Skeletal muscle satellite cell (primary cell): Measurements from ENCODE around the gene MYO10.

Experiments used
- H3K27me3 ChIP-seq: 2 replicates; pipeline ENCODE4 v1.7.0; 2013; ENCODE audit warnings: low read length; ENCODE audit not compliant: control insufficient read depth, insufficient read depth
- H3K36me3 ChIP-seq: 2 replicates; pipeline ENCODE4 v1.7.0; 2013; ENCODE audit warnings: mild to moderate bottlenecking, control low read depth, low read length; ENCODE audit not compliant: insufficient read depth
- H3K4me1 ChIP-seq: 2 replicates; pipeline ENCODE4 v1.7.0; 2013; ENCODE audit warnings: low read length; ENCODE audit not compliant: control insufficient read depth, insufficient read depth
- H3K4me2 ChIP-seq: 2 replicates; pipeline ENCODE4 v1.7.0; 2013; ENCODE audit warnings: mild to moderate bottlenecking, low read length
- H3K4me3 ChIP-seq: 2 replicates; pipeline ENCODE4 v1.7.0; 2013; ENCODE audit warnings: low read length
- H3K9ac ChIP-seq: 2 replicates; pipeline ENCODE4 v1.7.0; 2013; ENCODE audit warnings: mild to moderate bottlenecking, low read depth, low read length, moderate library complexity
- H3K9me3 ChIP-seq: replicated peaks from 2 replicates; pipeline ENCODE4 v1.7.0; 2013; ENCODE audit warnings: mild to moderate bottlenecking, control low read depth, low read length

Gene MYO10

DNA sequence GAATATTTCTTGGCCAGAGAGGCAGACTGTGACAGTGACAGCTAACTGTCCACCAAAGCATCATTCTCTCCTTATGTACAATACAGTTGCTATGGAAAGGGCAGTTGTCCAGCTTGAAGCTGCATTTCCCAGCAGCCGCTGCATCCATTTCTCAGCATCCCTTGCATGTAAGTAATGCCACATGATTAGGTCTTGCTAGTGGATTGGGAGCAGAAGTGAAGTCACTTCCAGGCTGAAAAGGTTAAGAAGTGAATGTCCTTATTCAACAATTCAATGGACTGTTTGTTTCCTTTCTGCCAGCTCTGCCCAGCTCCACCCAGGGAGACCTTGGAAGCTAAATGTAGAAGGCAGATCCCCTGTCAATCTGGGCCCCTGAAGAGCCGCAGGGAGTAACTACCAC is 293.2 kb downstream of the MYO10 start:
- no peaks in the 10 kb centered on the region for H3K4me1 ChIP-seq
- H3K4me3 ChIP-seq = no peak overlapping the region
- H3K9me3 ChIP-seq = no peaks in the 10 kb centered on the region
- no peaks in the 10 kb centered on the region for H3K36me3 ChIP-seq
- peaks cover 26% of the 10 kb centered on the region for H3K27me3 ChIP-seq
- no peak overlapping the region for H3K4me2 ChIP-seq
- H3K9ac ChIP-seq = no peak overlapping the region

DNA sequence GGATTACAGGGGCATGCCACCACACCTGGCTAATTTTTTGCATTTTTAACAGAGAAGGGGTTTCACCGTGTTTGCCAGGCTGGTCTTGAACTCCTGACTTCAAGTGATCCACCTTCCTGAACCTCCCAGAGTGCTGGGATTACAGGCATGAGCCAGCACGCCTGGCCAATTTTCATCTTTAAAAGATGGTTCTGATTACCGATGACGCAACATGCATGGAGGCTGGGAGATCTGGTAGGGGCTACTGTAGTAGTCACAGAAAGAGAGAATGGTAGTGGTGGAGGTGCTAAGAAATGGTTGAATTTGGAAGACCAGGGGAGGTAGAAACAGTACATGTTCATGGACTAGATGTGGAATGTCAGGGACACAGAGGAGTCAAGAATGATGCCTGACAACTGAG is 296.9 kb downstream of the MYO10 start:
- Histone ChIP-seq H3K27me3 (peaks cover 26% of the 10 kb centered on the region), H3K4me2 (no peak overlapping the region), H3K4me3 (no peak overlapping the region), H3K9ac (no peak overlapping the region), H3K36me3 (no peaks in the 10 kb centered on the region), H3K9me3 (no peaks in the 10 kb centered on the region), H3K4me1 (no peaks in the 10 kb centered on the region)

DNA sequence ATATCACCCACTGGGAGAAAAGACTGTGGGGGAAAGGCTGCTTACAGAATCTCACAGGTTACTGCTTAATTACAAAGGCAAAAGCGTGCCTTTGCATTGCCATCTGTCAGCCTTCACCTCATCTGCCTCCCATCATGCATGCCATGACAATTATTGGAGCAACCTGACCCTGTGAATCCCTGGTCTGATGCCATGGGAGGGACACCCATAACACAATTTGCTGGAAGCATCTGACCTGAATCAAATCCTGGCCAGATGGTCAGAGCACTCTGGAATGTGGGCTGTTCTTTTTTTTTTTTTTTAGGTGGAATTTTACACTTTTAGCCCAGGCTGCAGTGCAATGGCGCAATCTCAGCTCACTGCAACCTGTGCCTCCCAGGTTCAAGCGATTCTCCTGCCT is 307.7 kb downstream of the MYO10 start:
- Histone ChIP-seq H3K9me3 (no peaks in the 10 kb centered on the region), H3K4me2 (no peak overlapping the region), H3K27me3 (peaks cover 31% of the 10 kb centered on the region), H3K4me3 (no peak overlapping the region), H3K4me1 (no peaks in the 10 kb centered on the region), H3K9ac (no peak overlapping the region), H3K36me3 (no peaks in the 10 kb centered on the region)

DNA sequence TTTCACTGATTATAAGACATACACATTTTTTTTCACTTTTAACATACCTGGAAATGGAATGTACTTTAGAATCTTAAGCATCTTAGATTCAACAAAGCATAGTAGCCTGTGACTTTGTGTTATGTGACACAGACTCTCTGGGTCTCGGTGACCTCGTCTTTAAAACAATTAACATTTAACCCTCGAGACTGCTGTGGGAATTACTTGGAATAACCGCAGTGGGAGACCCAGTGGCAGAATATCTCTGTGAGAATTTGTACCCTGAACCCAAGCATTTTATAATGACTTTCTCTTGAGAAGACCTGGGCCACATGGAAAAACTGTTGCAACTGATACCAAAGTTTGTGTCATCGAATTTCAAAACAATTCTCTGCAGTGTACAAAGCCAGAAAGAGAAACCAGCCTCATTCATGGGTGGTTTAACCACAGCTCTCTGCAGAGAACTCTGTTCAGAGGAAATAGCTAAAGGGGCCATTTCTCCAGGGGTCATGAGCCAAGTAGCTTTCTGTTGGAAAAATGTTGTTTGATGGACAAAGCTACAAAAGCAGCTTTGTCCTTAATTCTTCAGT is 309.3 kb downstream of the MYO10 start:
- H3K4me3 ChIP-seq = no peak overlapping the region
- H3K4me1 ChIP-seq = no peaks in the 10 kb centered on the region
- H3K9ac ChIP-seq = no peak overlapping the region
- H3K9me3 ChIP-seq = no peaks in the 10 kb centered on the region
- peaks cover 43% of the 10 kb centered on the region for H3K27me3 ChIP-seq
- H3K36me3 ChIP-seq = no peaks in the 10 kb centered on the region
- no peak overlapping the region for H3K4me2 ChIP-seq

DNA sequence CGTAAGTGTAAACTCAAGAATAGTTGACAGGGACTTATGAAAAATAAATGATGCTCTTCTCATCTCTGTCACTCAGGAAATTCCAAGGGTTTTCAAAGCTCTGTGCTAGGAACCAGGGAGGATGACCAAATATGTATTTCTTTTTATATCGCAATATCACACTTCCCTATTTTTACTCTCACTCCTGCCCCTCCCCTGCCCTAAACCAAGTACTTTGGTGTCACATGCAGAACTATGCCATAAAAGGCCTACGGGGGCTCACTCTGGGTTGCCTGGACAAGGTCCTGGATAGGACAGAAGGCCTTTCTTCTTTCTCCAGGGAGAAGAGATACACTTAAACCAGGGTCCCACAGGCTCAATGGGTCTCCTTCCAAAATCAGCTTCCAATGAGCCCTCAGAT is 311.0 kb downstream of the MYO10 start:
- no peaks in the 10 kb centered on the region for H3K4me1 ChIP-seq
- no peaks in the 10 kb centered on the region for H3K9me3 ChIP-seq
- H3K36me3 ChIP-seq = no peaks in the 10 kb centered on the region
- H3K4me3 ChIP-seq = no peak overlapping the region
- no peak overlapping the region for H3K9ac ChIP-seq
- no peak overlapping the region for H3K4me2 ChIP-seq
- peaks cover 56% of the 10 kb centered on the region for H3K27me3 ChIP-seq

DNA sequence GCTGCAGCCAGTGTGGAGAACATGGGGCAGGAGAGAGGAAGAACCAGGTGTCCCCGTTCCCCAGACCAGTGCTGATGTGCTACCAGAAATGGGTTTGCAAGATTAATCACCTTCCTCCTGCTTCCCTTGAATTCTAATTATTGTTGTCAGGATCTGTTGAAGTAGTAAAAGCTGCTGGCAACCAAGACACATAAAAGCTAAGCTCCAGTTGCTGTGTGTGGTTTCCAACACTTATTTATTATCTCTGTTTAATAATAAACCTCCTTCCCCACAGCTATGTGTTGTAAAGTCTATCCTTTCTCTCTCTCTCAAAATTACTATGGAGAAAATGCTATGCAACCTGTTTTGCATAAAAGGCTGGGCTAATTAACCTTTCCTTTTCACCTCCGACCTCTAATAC is 317.0 kb downstream of the MYO10 start:
- H3K4me1 ChIP-seq = peaks cover 6% of the 10 kb centered on the region
- no peak overlapping the region for H3K9ac ChIP-seq
- peaks cover 73% of the 10 kb centered on the region for H3K27me3 ChIP-seq
- no peaks in the 10 kb centered on the region for H3K36me3 ChIP-seq
- no peaks in the 10 kb centered on the region for H3K9me3 ChIP-seq
- no peak overlapping the region for H3K4me2 ChIP-seq
- H3K4me3 ChIP-seq = no peak overlapping the region

DNA sequence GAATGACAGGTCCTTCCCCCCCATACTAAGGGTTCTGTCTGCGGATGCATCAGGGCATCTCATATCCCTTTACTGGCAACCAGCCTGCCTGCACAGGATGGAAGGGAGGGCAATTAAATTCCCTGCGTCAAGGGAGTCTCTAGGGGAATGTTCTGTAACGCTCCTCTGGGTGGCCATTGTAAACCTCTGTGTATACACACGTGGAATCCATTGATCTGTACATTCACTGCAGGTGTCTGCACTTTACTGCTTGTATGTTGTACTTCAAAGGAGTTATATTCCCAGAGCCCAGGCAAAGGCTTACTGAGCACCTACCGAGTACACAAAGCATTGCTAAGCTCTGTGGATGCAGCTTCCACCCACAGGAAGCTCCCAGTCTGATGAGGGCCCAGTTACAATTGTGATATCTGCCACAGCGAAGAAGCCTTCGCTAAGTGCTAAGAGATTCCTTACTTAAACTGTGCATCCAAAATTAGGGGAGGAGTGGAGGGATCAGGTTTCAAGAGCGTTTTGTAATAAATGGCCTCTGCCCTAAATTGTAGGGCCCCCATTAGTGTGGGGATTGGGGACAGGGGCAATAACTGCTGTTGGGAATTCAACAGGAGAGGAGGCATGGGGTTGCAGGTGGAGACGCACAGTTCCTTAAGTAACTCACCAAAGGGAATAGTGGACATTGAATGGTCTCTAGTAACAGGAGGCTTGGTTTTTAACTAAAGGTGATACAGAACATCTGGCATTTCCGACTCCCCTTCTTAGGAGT is 317.8 kb downstream of the MYO10 start:
- H3K4me1 ChIP-seq = peaks cover 6% of the 10 kb centered on the region
- H3K36me3 ChIP-seq = no peaks in the 10 kb centered on the region
- H3K4me3 ChIP-seq = no peak overlapping the region
- H3K9me3 ChIP-seq = no peaks in the 10 kb centered on the region
- H3K9ac ChIP-seq = no peak overlapping the region
- H3K27me3 ChIP-seq = peaks cover 77% of the 10 kb centered on the region
- H3K4me2 ChIP-seq = no peak overlapping the region

DNA sequence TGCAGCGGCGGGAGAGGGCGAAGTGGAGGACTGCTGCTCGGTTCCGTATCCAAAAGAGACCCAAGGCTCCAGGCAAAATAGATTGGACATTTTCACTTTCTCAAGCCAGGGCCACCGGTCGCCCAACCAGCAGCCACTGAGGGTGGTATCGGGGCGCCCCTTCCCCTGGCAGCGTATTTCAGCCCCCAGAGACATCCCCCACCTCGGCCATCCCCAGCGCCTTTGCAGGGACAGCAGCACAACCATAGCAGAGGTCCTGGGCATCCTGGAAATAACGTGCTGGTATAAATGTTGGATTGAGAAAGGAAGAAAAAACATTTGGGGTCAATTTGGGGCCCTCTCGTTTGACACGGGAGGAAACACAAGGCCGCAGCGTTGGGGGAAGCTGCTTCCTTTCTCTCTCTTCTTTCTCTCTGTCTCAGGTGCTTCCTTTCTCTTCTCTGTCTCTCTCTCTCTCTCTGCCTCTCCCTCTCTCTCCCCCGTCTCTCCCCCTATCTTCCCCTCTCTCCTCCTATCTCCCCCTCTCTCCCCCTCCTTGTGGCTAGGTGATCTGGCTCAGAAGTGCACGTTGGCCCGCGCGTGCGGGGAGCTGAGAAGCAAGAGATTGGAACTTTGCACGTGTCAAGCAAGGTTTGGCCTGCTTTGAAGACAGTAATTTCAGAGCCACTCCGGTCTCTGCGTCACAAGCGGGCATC is 318.7 kb downstream of the MYO10 start:
- Histone ChIP-seq H3K27me3 (peaks cover 69% of the 10 kb centered on the region), H3K4me3 (peak overlapping the region; percentile 71), H3K9ac (no peak overlapping the region)

DNA sequence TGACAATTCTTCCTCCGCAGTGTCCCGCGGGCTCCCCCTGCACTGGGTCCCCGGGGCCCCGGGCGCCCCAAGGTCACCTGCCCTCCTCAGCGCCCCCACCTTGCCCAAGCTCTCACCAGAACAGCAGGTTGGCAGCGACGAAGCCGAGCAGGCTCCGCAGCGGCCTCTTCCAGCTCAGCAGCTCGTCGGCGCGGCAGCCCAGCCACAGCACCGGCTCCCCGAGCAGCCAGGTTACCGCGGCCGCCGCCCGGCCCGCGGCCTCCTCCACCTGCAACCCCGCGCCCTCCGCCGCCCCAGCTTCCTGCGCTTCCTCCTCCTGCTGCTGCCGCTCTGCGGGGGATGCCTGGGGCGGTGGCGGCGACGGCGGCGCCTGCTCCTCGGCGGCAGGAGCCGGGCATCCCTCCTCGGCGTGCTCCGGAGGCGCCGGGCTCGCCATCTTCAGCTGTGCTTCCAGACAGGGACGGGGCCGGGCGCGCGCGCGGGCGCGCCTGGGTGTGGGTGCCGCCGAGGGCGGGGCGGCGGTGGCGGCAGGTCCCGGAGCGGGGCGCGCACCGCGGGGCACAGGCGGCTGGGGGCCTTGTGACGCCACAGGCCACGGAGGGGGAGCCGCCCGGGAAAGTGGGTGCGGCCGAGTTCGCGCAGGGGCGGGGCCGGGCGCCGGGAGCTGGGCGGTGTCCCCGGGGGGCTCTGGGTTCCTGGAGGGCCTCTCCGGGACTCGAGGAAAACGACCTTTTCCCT is 319.4 kb downstream of the MYO10 start, which contains the start of gene RETREG1:
TSS of gene RETREG1 (minus strand) at position 462 of the 738 bp plus-strand sequence. CDS start at position 436, 26 bp downstream.
- no peak within 1 kb of the TSS for H3K9ac ChIP-seq
- H3K4me3 ChIP-seq = peak within 1 kb of the TSS; percentile 71
- peaks cover 6% of the 10 kb centered on the region for H3K4me1 ChIP-seq

More for the DNA sequence above, 318.7 kb downstream of the MYO10 start:
- Histone ChIP-seq H3K36me3 (no peaks in the 10 kb centered on the region), H3K9me3 (no peaks in the 10 kb centered on the region), H3K4me2 (peak overlapping the region; percentile 91), H3K4me1 (peaks cover 6% of the 10 kb centered on the region)

DNA sequence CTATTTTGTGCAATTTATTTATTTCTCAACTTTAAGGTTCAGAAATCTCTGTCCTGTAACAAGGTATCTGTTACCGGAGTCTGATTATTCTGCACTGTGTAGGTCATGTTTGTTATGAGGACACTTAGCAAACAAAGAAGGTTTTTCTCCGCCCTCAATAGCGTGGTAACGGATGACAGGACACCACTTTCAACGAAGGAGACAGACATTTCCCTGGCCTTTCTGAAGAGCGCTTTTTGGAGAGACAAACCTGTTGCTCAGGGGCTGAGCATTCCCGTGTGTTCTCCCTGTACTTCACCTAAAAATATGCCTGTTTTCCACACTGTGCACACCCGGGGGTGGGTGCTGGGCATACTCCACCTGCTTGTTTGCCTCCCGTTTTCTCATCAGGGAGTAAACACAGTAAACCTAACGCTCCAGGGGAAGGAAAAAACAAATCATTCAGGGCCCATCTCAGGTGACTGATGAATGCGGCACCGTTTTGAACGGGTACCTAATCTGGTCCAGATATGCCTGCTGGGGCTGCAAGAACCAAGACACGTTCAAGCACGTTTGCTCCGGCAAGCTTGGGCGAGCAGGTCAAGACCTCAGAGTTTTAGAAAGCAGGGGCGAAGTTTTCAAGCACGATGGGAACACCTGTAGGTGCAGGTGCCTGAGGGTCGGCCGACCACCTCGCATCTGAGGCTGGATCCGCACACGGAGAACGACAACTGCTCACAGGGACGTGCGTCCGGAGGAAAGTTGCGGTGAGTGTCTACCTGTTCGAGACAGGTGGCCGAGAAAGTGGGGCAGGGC is 320.1 kb downstream of the MYO10 start:
- Histone ChIP-seq H3K4me3 (peak overlapping the region; percentile 71), H3K27me3 (peaks cover 59% of the 10 kb centered on the region), H3K9ac (no peak overlapping the region), H3K9me3 (no peaks in the 10 kb centered on the region), H3K4me2 (peak overlapping the region; percentile 91), H3K4me1 (peaks cover 6% of the 10 kb centered on the region), H3K36me3 (no peaks in the 10 kb centered on the region)

More for the DNA sequence above, 319.4 kb downstream of the MYO10 start, which contains the start of gene RETREG1:
- Histone ChIP-seq H3K9me3 (no peaks in the 10 kb centered on the region), H3K4me2 (peak within 1 kb of the TSS; percentile 91), H3K36me3 (no peaks in the 10 kb centered on the region), H3K27me3 (peaks cover 65% of the 10 kb centered on the region)
